T-helper 1 cell treated with Interleukin-12 subunit alpha and Interleukin-12 subunit beta and Interleukin-4 antibody, amounts not matched to agents 30 ng/mL and 1 ng/mL, for 36 hours (primary cell): ENCODE results near the gene PTCH2. TPM values are rescaled to one million over a fixed set of nuclear protein-coding genes. Genes with fewer than 3 reads are reported as not detected.

Experiments used
- intact Hi-C: fragments of 100-400 bp; cut with micrococcal nuclease; formaldehyde crosslinking; loops from one replicate; pipeline ENCODE4 v1.15.1; 2024
- total RNA-seq: library from RNA; stranded (reverse); gene quantifications from 2 replicates; pipeline ENCODE4 v1.2.3, GENCODE V29; 2022

Gene PTCH2
- total RNA-seq, result 0.98 and 1.3 TPM in 2 replicates

- intact Hi-C loops, result no loop called here
These were observed at the start of gene PTCH2 for GRCh38 chr1:44842862-44843655. TSS of gene PTCH2 (minus strand) at chr1:44843253. CDS start at chr1:44842932, 321 bp downstream.

- intact Hi-C loops, result no loop called here
These were observed 47.0 kb upstream of the PTCH2 start for GRCh38 chr1:44890007-44890406.

- intact Hi-C loops, result no loop called here
These were observed 42.4 kb upstream of the PTCH2 start for GRCh38 chr1:44885406-44885805.

GRCh38 chr1:44884746-44885145 is 41.7 kb upstream of the PTCH2 start:
- intact Hi-C loops, result no loop called here

GRCh38 chr1:44881011-44881632 is 38.1 kb upstream of the PTCH2 start:
- intact Hi-C loops, result no loop called here

- intact Hi-C loops, result no loop called here
These were observed 31.1 kb upstream of the PTCH2 start for GRCh38 chr1:44874155-44874554.

- intact Hi-C loops, result no loop called here
These were observed 27.0 kb upstream of the PTCH2 start for GRCh38 chr1:44870096-44870495.

GRCh38 chr1:44867801-44868200 is 24.7 kb upstream of the PTCH2 start:
- intact Hi-C loops, result no loop called here

- intact Hi-C loops, result no loop called here
These were observed 19.9 kb upstream of the PTCH2 start for GRCh38 chr1:44862829-44863401.

GRCh38 chr1:44860891-44861425 is 17.9 kb upstream of the PTCH2 start:
- intact Hi-C loops, result no loop called here

GRCh38 chr1:44860331-44860730 is 17.3 kb upstream of the PTCH2 start:
- intact Hi-C loops, result no loop called here

- intact Hi-C loops, result no loop called here
These were observed 14.4 kb upstream of the PTCH2 start for GRCh38 chr1:44857446-44857845.

GRCh38 chr1:44855742-44856141 is 12.7 kb upstream of the PTCH2 start:
- intact Hi-C loops, result no loop called here

GRCh38 chr1:44854970-44855369 is 11.9 kb upstream of the PTCH2 start:
- intact Hi-C loops, result no loop called here

- intact Hi-C loops, result no loop called here
These were observed 10.1 kb upstream of the PTCH2 start for GRCh38 chr1:44853201-44853600.

- intact Hi-C loops, result no loop called here
These were observed 8.3 kb upstream of the PTCH2 start for GRCh38 chr1:44851308-44851707.

GRCh38 chr1:44849575-44850132 is 6.6 kb upstream of the PTCH2 start:
- intact Hi-C loops, result no loop called here

- intact Hi-C loops, result no loop called here
These were observed 5.6 kb upstream of the PTCH2 start for GRCh38 chr1:44848456-44849181.

- intact Hi-C loops, result no loop called here
These were observed 4.8 kb upstream of the PTCH2 start for GRCh38 chr1:44847845-44848244.

GRCh38 chr1:44846985-44847384 is 3.9 kb upstream of the PTCH2 start:
- intact Hi-C loops, result no loop called here

GRCh38 chr1:44842486-44842861 is 579 bp downstream of the PTCH2 start:
- intact Hi-C loops, result no loop called here
